ENCODE measurements around the gene AR. TPM values are rescaled to one million over a fixed set of nuclear protein-coding genes. Genes with fewer than 3 reads are reported as not detected.

Gene AR
- total and polyA plus RNA-seq, 2 donors, result 1.7 to 6.0 TPM

GRCh38 chrX:67555578-67556203 is 11.9 kb downstream of the AR start:
- H3K27me3 ChIP-seq (ENCODE audit: control insufficient read depth in 2 of 2, insufficient read depth in 1 of 2, low read length in 1 of 2), result no peaks in the 10 kb centered on the region
- H3K36me3 ChIP-seq (ENCODE audit: control insufficient read depth in 2 of 2, insufficient read depth in 2 of 2, low read length in 1 of 2), result no peaks in the 10 kb centered on the region
- peak in 1 of 9 donors; percentile 39 for DNase-seq (ENCODE audit: low read depth in 6 of 9, low spot score in 9 of 9)
- H3K27ac ChIP-seq (ENCODE audit: low read depth in 1 of 2, low read length in 1 of 2), result no peak overlapping the region
- 45% methylated on average over 7 of the region's 7 CpGs for WGBS
- no peaks in the 10 kb centered on the region for H3K4me1 ChIP-seq (ENCODE audit: control insufficient read depth in 2 of 2, insufficient read depth in 2 of 2, low read length in 2 of 2)
- H3K9me3 ChIP-seq (ENCODE audit: control insufficient read depth in 2 of 2, insufficient read depth in 1 of 2, low read length in 1 of 2), result no peaks in the 10 kb centered on the region
- no peak overlapping the region for H3K4me3 ChIP-seq (ENCODE audit: low read length in 2 of 2)

GRCh38 chrX:67558267-67558666 is 14.4 kb downstream of the AR start:
- Histone ChIP-seq H3K27ac (ENCODE audit: low read depth in 1 of 2, low read length in 1 of 2) (no peak overlapping the region), H3K9me3 (ENCODE audit: control insufficient read depth in 2 of 2, insufficient read depth in 1 of 2, low read length in 1 of 2) (no peaks in the 10 kb centered on the region), H3K27me3 (ENCODE audit: control insufficient read depth in 2 of 2, insufficient read depth in 1 of 2, low read length in 1 of 2) (no peaks in the 10 kb centered on the region), H3K4me3 (ENCODE audit: low read length in 2 of 2) (no peak overlapping the region), H3K4me1 (ENCODE audit: control insufficient read depth in 2 of 2, insufficient read depth in 2 of 2, low read length in 2 of 2) (no peaks in the 10 kb centered on the region), H3K36me3 (ENCODE audit: control insufficient read depth in 2 of 2, insufficient read depth in 2 of 2, low read length in 1 of 2) (no peaks in the 10 kb centered on the region)
- no peak for DNase-seq (ENCODE audit: low read depth in 6 of 9, low spot score in 9 of 9)
- WGBS, result 91% methylated on average over 1 of the region's 1 CpG

- H3K27ac ChIP-seq (ENCODE audit: low read depth in 1 of 2, low read length in 1 of 2), result peak overlapping the region in 1 of 2 donors; percentile 18
- 82% methylated on average over 7 of the region's 7 CpGs for WGBS
- no peak for DNase-seq (ENCODE audit: low read depth in 6 of 9, low spot score in 9 of 9)
Observed at GRCh38 chrX:67563469-67564448, 19.9 kb downstream of the AR start.

GRCh38 chrX:67564475-67564874 is 20.7 kb downstream of the AR start:
- H3K36me3 ChIP-seq (ENCODE audit: control insufficient read depth in 2 of 2, insufficient read depth in 2 of 2, low read length in 1 of 2), result no peaks in the 10 kb centered on the region
- no peak overlapping the region for H3K4me3 ChIP-seq (ENCODE audit: low read length in 2 of 2)
- H3K9me3 ChIP-seq (ENCODE audit: control insufficient read depth in 2 of 2, insufficient read depth in 1 of 2, low read length in 1 of 2), result no peaks in the 10 kb centered on the region
- 95% methylated on average over 1 of the region's 1 CpG for WGBS
- H3K4me1 ChIP-seq (ENCODE audit: control insufficient read depth in 2 of 2, insufficient read depth in 2 of 2, low read length in 2 of 2), result no peaks in the 10 kb centered on the region
- no peak overlapping the region for H3K27ac ChIP-seq (ENCODE audit: low read depth in 1 of 2, low read length in 1 of 2)
- no peaks in the 10 kb centered on the region for H3K27me3 ChIP-seq (ENCODE audit: control insufficient read depth in 2 of 2, insufficient read depth in 1 of 2, low read length in 1 of 2)
- no peak for DNase-seq (ENCODE audit: low read depth in 6 of 9, low spot score in 9 of 9)

More at GRCh38 chrX:67563469-67564448, 19.9 kb downstream of the AR start:
- Histone ChIP-seq H3K4me3 (ENCODE audit: low read length in 2 of 2) (no peak overlapping the region), H3K27me3 (ENCODE audit: control insufficient read depth in 2 of 2, insufficient read depth in 1 of 2, low read length in 1 of 2) (no peaks in the 10 kb centered on the region), H3K4me1 (ENCODE audit: control insufficient read depth in 2 of 2, insufficient read depth in 2 of 2, low read length in 2 of 2) (no peaks in the 10 kb centered on the region), H3K36me3 (ENCODE audit: control insufficient read depth in 2 of 2, insufficient read depth in 2 of 2, low read length in 1 of 2) (no peaks in the 10 kb centered on the region), H3K9me3 (ENCODE audit: control insufficient read depth in 2 of 2, insufficient read depth in 1 of 2, low read length in 1 of 2) (no peaks in the 10 kb centered on the region)

GRCh38 chrX:67568769-67569168 is 24.9 kb downstream of the AR start:
- H3K27ac ChIP-seq (ENCODE audit: low read depth in 1 of 2, low read length in 1 of 2), result no peak overlapping the region
- no peaks in the 10 kb centered on the region for H3K27me3 ChIP-seq (ENCODE audit: control insufficient read depth in 2 of 2, insufficient read depth in 1 of 2, low read length in 1 of 2)
- no peaks in the 10 kb centered on the region for H3K4me1 ChIP-seq (ENCODE audit: control insufficient read depth in 2 of 2, insufficient read depth in 2 of 2, low read length in 2 of 2)
- no peaks in the 10 kb centered on the region for H3K36me3 ChIP-seq (ENCODE audit: control insufficient read depth in 2 of 2, insufficient read depth in 2 of 2, low read length in 1 of 2)
- 96% methylated on average over 5 of the region's 5 CpGs for WGBS
- no peaks in the 10 kb centered on the region for H3K9me3 ChIP-seq (ENCODE audit: control insufficient read depth in 2 of 2, insufficient read depth in 1 of 2, low read length in 1 of 2)
- H3K4me3 ChIP-seq (ENCODE audit: low read length in 2 of 2), result no peak overlapping the region
- DNase-seq (ENCODE audit: low read depth in 6 of 9, low spot score in 9 of 9), result no peak

- Histone ChIP-seq H3K4me3 (ENCODE audit: low read length in 2 of 2) (no peak overlapping the region), H3K27me3 (ENCODE audit: control insufficient read depth in 2 of 2, insufficient read depth in 1 of 2, low read length in 1 of 2) (no peaks in the 10 kb centered on the region), H3K4me1 (ENCODE audit: control insufficient read depth in 2 of 2, insufficient read depth in 2 of 2, low read length in 2 of 2) (no peaks in the 10 kb centered on the region), H3K36me3 (ENCODE audit: control insufficient read depth in 2 of 2, insufficient read depth in 2 of 2, low read length in 1 of 2) (no peaks in the 10 kb centered on the region), H3K27ac (ENCODE audit: low read depth in 1 of 2, low read length in 1 of 2) (no peak overlapping the region), H3K9me3 (ENCODE audit: control insufficient read depth in 2 of 2, insufficient read depth in 1 of 2, low read length in 1 of 2) (no peaks in the 10 kb centered on the region)
- no peak for DNase-seq (ENCODE audit: low read depth in 6 of 9, low spot score in 9 of 9)
Observed at GRCh38 chrX:67570839-67571238, 27.0 kb downstream of the AR start.

GRCh38 chrX:67574696-67575095 is 30.9 kb downstream of the AR start:
- Histone ChIP-seq H3K27ac (ENCODE audit: low read depth in 1 of 2, low read length in 1 of 2) (no peak overlapping the region), H3K4me3 (ENCODE audit: low read length in 2 of 2) (no peak overlapping the region), H3K4me1 (ENCODE audit: control insufficient read depth in 2 of 2, insufficient read depth in 2 of 2, low read length in 2 of 2) (no peaks in the 10 kb centered on the region), H3K36me3 (ENCODE audit: control insufficient read depth in 2 of 2, insufficient read depth in 2 of 2, low read length in 1 of 2) (no peaks in the 10 kb centered on the region), H3K9me3 (ENCODE audit: control insufficient read depth in 2 of 2, insufficient read depth in 1 of 2, low read length in 1 of 2) (no peaks in the 10 kb centered on the region), H3K27me3 (ENCODE audit: control insufficient read depth in 2 of 2, insufficient read depth in 1 of 2, low read length in 1 of 2) (no peaks in the 10 kb centered on the region)
- no peak for DNase-seq (ENCODE audit: low read depth in 6 of 9, low spot score in 9 of 9)
- 38% methylated on average over 2 of the region's 2 CpGs for WGBS

GRCh38 chrX:67582436-67582835 is 38.6 kb downstream of the AR start:
- no peaks in the 10 kb centered on the region for H3K9me3 ChIP-seq (ENCODE audit: control insufficient read depth in 2 of 2, insufficient read depth in 1 of 2, low read length in 1 of 2)
- no peak overlapping the region for H3K27ac ChIP-seq (ENCODE audit: low read depth in 1 of 2, low read length in 1 of 2)
- H3K27me3 ChIP-seq (ENCODE audit: control insufficient read depth in 2 of 2, insufficient read depth in 1 of 2, low read length in 1 of 2), result no peaks in the 10 kb centered on the region
- no peak overlapping the region for H3K4me3 ChIP-seq (ENCODE audit: low read length in 2 of 2)
- no peaks in the 10 kb centered on the region for H3K36me3 ChIP-seq (ENCODE audit: control insufficient read depth in 2 of 2, insufficient read depth in 2 of 2, low read length in 1 of 2)
- 97% methylated on average over 4 of the region's 4 CpGs for WGBS
- no peaks in the 10 kb centered on the region for H3K4me1 ChIP-seq (ENCODE audit: control insufficient read depth in 2 of 2, insufficient read depth in 2 of 2, low read length in 2 of 2)
- no peak for DNase-seq (ENCODE audit: low read depth in 6 of 9, low spot score in 9 of 9)

GRCh38 chrX:67583171-67583570 is 39.4 kb downstream of the AR start:
- Histone ChIP-seq H3K4me3 (ENCODE audit: low read length in 2 of 2) (no peak overlapping the region), H3K27ac (ENCODE audit: low read depth in 1 of 2, low read length in 1 of 2) (no peak overlapping the region), H3K36me3 (ENCODE audit: control insufficient read depth in 2 of 2, insufficient read depth in 2 of 2, low read length in 1 of 2) (no peaks in the 10 kb centered on the region), H3K4me1 (ENCODE audit: control insufficient read depth in 2 of 2, insufficient read depth in 2 of 2, low read length in 2 of 2) (no peaks in the 10 kb centered on the region), H3K9me3 (ENCODE audit: control insufficient read depth in 2 of 2, insufficient read depth in 1 of 2, low read length in 1 of 2) (no peaks in the 10 kb centered on the region), H3K27me3 (ENCODE audit: control insufficient read depth in 2 of 2, insufficient read depth in 1 of 2, low read length in 1 of 2) (no peaks in the 10 kb centered on the region)
- WGBS, result 97% methylated on average over 1 of the region's 1 CpG
- no peak for DNase-seq (ENCODE audit: low read depth in 6 of 9, low spot score in 9 of 9)

All from thymus (tissue), 11 donors.